Measurements from ENCODE around the gene PARM1.

PARM1 gene

DNA sequence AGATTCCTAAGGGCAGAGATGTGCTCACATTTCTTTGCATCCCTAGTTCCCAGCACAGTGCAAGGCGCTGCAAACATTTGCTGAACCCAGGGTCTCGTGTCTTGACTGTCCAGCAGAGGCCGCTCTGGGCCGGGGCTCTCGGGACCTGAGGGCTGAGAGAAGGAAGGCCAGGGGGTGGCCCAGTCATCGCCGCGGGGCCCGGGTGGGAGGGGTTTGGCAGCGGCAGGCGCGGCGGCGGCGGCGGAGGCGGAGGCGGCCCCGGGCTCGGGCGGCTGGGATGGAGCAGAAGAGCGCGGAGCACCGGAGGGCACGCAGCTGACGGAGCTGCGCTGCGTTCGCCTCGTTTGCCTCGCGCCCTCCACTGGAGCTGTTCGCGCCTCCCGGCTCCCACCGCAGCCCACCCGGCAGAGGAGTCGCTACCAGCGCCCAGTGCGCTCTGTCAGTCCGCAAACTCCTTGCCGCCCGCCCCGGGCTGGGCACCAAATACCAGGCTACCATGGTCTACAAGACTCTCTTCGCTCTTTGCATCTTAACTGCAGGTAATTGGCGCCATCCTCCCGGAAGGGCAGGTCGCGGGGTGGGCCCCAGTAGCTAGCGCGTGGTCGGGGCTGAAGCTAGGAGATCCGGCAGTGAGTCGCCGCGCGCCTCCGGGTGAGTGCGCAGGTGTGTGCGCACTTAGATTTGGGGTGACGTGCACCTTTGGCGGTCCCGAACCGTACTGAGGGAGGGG lies at the start of gene PARM1:
Gene PARM1, plus strand, starts transcription at position 285 of the 730 bp plus-strand sequence. Its CDS starts 212 bp downstream, at position 497.
- peak within 1 kb of the TSS; percentile 93 for H3K4me3 ChIP-seq (ENCODE audit: low read depth, low read length)
- peak; percentile 82 for TF ChIP-seq CTCF (IDR thresholded peaks at IDR 0.05; ENCODE audit: borderline replicate concordance, insufficient read depth, low read depth, low read length)

- TF ChIP-seq CTCF (IDR thresholded peaks at IDR 0.05; ENCODE audit: borderline replicate concordance, insufficient read depth, low read depth, low read length) = no peak
- H3K4me3 ChIP-seq (ENCODE audit: low read depth, low read length) = no peak overlapping the region
Observed at GRCh38 chr4:74884266-74884665, 48.6 kb upstream of the PARM1 start.

GRCh38 chr4:74886484-74886883 lies 46.4 kb upstream of the PARM1 start:
- no peak for TF ChIP-seq CTCF (IDR thresholded peaks at IDR 0.05; ENCODE audit: borderline replicate concordance, insufficient read depth, low read depth, low read length)

GRCh38 chr4:74890341-74890740 lies 42.6 kb upstream of the PARM1 start:
- H3K4me3 ChIP-seq (ENCODE audit: low read depth, low read length) = no peak overlapping the region
- TF ChIP-seq CTCF (IDR thresholded peaks at IDR 0.05; ENCODE audit: borderline replicate concordance, insufficient read depth, low read depth, low read length) = no peak

More at GRCh38 chr4:74886484-74886883, 46.4 kb upstream of the PARM1 start:
- no peak overlapping the region for H3K4me3 ChIP-seq (ENCODE audit: low read depth, low read length)

DNA sequence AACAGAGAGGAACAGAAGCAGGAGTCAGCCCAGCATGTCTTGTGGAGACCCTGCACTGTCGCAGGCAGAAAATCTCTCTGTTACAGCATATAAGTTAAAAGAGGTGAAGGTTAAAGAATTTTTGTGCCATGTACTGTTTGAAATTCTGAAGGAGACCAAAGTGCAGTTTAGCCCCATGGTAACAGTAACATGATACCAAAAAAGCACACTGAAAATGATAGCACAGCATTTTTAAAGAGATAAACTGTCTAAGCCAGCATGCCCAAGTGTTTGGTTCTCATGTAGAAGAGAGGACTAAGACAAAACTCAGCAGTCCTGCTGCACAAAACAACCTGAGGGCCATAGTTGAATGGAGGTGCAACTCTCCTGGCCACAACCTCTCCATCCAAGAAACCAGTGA lies 41.9 kb upstream of the PARM1 start:
- no peak overlapping the region for H3K4me3 ChIP-seq (ENCODE audit: low read depth, low read length)
- TF ChIP-seq CTCF (IDR thresholded peaks at IDR 0.05; ENCODE audit: borderline replicate concordance, insufficient read depth, low read depth, low read length) = no peak

- no peak overlapping the region for H3K4me3 ChIP-seq (ENCODE audit: low read depth, low read length)
- no peak for TF ChIP-seq CTCF (IDR thresholded peaks at IDR 0.05; ENCODE audit: borderline replicate concordance, insufficient read depth, low read depth, low read length)
Observed at GRCh38 chr4:74893171-74893570, 39.7 kb upstream of the PARM1 start.

DNA sequence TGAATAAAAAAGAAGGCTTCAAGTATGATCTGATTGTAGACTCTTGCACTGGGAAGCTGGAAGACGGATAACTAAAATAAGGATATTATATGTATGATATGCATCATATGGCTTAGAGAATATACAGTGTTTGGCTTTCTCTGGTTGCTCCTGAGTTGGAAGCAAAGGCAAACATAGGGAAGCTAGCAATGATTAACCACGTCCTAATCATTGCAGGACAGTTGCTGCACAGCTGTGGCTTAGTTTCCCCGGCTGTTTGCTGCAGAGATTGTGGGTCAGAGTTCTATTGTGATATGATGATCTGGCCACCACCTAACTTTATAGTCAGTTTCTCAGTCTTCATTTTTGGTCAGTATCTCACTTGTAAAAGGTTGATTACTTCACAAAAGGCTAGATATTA lies 36.3 kb upstream of the PARM1 start:
- no peak for TF ChIP-seq CTCF (IDR thresholded peaks at IDR 0.05; ENCODE audit: borderline replicate concordance, insufficient read depth, low read depth, low read length)
- H3K4me3 ChIP-seq (ENCODE audit: low read depth, low read length) = no peak overlapping the region
